Epithelial cell of proximal tubule (primary cell): ENCODE data around the gene TMPRSS3. TPM values are rescaled to one million over a fixed set of nuclear protein-coding genes. Genes with fewer than 3 reads are reported as not detected.

ENCODE experiments used
- DNase-seq: peaks from one replicate; pipeline ENCODE4 v3.0.0-alpha.2; 2011; ENCODE audit warnings: low read depth
- H3K4me3 ChIP-seq: 2 replicates; pipeline ENCODE4 v1.5.1; 2011; ENCODE audit warnings: low read depth, mild to moderate bottlenecking, low read length
- total RNA-seq: library from RNA; depleted of rRNA; stranded (reverse); fragments of >200 nt; gene quantifications from 2 replicates; pipeline ENCODE4 v1.2.3, GENCODE V29; 2015
- TF ChIP-seq, protein P1 (sequence below): conservative IDR thresholded peaks from 2 replicates; pipeline ENCODE4 v1.5.1; 2012; ENCODE audit warnings: low read depth, mild to moderate bottlenecking, low read length

TMPRSS3 gene
- total RNA-seq, 1 donor from 2014 or later, result 2.0 TPM

DNA sequence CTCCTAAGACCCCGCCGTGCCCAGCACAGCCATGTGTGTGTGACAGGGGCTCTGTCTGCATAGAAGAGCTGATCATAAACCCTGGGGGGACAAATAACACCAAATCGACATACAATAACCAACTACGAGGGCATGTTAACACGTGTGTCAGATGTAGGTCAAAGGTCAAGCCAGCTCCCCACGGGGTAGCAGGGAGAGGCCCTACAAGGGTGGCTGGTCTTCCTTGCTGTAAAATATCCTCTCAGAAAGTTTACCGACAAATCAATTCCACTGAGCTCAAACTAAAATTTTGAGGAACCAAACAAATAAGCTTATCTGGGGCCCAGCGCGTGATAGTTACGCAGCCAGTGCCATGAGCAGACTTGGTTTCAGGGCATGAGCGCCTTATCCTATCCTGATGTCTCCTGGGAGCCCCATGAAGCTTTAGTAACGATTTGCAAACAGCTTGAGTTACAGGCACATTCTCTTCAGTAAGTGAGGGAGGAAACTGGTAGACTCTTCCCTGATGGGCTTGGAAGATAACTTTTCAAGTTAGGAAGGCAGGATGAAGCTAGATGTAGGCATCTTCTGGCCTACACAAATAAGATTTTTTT, 2.7 kb upstream of the TMPRSS3 start:
- TF ChIP-seq, protein P1, sequence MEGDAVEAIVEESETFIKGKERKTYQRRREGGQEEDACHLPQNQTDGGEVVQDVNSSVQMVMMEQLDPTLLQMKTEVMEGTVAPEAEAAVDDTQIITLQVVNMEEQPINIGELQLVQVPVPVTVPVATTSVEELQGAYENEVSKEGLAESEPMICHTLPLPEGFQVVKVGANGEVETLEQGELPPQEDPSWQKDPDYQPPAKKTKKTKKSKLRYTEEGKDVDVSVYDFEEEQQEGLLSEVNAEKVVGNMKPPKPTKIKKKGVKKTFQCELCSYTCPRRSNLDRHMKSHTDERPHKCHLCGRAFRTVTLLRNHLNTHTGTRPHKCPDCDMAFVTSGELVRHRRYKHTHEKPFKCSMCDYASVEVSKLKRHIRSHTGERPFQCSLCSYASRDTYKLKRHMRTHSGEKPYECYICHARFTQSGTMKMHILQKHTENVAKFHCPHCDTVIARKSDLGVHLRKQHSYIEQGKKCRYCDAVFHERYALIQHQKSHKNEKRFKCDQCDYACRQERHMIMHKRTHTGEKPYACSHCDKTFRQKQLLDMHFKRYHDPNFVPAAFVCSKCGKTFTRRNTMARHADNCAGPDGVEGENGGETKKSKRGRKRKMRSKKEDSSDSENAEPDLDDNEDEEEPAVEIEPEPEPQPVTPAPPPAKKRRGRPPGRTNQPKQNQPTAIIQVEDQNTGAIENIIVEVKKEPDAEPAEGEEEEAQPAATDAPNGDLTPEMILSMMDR, result no peak
- no peak for DNase-seq
- no peak overlapping the region for H3K4me3 ChIP-seq

DNA sequence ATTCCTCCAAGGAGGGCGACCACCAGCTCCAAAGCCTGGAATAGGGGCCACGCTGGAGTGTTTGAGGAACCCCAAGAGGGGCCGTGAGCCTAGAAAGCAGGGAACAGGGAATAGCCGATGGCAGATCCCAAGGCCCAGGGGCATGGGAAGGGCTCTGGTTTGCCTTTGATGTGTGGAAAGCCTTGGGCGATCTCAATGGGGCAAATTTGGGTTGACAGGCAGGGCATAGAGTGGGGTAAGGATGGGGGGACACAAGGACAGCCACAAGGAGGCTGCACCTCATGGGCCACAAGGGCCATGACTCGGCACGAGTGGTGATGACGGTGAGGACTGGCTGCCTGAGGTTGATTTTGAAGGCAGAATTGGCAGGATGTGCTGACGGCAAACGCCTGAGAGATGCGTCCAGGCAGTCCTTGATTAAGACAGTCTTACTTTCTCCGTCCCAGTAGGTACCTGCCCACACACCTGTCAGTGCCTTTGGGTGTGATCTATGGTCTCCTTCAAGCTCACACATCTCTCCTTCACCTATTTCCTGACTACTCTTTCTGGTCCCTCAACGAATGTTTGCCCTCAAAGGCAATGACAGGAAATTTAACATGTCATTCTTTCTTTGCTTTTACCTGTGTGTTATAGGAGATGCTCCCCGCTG, 2.0 kb upstream of the TMPRSS3 start:
- DNase-seq, result no peak
- TF ChIP-seq, protein P1, result no peak
- H3K4me3 ChIP-seq, result no peak overlapping the region

DNA sequence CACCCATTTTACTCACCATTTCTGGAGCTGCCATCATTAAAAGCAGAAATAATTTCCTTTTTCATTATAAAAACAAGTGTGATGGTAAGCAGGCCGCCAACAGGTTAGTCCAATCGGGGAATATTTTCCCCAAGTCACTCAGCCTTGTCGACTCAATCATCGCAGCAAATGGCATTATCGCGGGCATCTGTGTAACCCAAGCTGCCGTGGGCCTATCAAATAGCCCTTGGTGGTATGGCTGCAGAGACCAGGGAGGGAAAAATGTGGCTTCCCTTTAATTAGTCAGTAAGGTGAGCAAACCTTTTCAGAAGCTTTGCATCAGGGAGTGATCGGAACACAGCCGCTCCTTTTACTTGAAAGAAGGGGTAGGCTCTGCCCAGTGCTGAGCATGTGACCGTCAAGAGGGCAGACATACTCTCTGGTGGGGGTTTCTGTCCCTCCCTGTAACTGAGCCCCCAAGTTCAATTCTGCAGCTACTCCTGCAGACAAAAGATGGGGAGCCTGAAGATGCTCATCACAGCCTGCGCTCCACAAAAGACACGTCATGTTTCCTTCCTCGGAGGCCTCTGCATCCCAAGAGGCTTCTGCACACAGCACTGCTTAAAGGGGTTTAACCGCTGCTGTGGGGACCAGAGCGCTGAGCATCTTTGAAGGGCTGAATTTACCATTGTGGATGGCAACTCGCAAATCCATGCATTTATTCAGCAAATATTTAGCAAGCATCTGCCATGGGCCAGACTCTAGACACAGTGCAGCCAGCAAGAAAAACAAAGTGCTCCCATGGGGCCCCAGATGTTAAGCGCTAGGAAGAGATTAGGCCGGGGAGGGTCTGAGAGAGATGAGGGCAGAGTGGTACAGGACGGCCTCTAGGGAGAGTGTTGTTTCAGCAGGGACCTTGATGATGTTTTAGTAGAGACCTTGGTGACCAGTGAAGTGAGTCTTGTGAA, 1.2 kb upstream of the TMPRSS3 start:
- TF ChIP-seq, protein P1, result no peak
- DNase-seq, result no peak
- H3K4me3 ChIP-seq, result no peak overlapping the region

DNA sequence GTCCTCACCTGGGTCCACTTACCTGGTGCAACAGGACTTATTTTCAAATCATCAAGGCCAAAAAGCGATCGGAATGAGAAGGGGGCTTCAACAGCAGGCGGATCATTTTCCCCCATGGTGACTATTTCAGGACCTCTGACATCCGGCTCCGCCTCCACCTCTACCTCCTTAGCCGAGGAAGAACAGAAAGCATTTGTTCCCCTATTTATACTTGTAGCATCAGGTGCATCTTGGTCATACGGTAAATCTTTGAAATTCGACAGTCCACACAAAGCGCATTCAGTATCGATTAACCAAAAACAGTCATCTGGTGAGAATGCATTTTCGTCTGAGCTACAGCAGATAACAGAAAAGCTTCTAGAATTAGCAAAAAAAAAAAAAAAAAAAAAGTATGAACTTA, 550 bp downstream of the TMPRSS3 start:
- TF ChIP-seq, protein P1, result no peak
- H3K4me3 ChIP-seq, result no peak overlapping the region

DNA sequence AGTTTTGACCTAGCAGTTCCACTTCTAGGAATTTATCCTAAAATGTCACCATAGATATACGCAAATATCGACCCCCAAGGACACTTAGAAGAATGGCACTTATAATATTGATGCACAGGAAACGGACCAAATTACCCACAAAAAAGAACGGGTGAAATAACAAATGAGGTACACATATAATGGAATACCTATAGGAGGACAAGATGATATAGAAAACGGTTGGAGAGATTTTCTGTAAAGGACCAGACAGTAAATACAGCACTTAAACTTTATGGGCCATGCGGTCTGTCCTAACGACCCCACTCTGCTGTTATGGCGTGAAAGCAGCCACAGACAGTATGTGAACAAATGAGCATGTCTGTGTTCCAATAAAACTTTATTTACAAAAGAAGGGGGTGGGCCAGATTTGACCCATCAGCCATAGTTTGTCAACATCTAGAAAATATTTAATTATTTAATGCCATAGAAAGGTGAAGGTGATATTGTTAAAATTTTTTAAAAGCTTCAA, 2.4 kb downstream of the TMPRSS3 start:
- TF ChIP-seq, protein P1, result no peak
- no peak for DNase-seq

More for the DNA sequence above, 550 bp downstream of the TMPRSS3 start:
- no peak for DNase-seq

DNA sequence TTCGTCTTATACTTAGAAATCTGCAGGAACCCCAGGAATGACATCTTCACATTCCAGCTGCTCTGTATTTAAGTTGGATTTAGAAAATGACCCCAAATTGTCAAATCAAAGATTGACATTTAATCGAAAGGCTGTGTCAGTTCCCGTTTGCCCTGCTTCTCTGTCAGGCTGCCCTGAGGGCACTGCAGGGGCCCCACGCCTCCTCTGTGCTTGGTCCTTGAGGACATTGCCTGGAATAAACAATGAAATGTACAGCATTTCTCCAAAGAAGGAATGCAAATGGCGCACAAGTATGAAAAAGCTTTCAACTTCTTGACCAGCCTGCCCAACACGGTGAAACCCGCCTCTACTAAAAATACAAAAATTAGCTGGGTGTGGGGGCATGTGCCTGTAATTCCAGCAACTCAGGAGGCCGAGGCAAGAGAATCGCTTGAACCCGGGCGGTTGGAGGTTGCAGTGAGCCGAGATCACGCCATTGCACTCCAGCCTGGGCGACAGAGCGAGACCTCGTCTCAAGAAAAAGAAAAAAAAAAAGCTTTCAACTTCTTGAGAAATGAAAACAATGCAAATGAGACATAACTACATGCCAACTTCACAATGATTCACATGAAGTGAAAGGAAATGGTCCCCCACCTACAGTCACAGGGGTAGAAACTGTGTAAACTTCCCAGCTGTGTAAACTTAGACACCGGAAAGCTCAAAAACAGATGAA, 3.0 kb downstream of the TMPRSS3 start:
- DNase-seq, result no peak
- TF ChIP-seq, protein P1, result no peak
- H3K4me3 ChIP-seq, result no peak overlapping the region

More for the DNA sequence above, 2.4 kb downstream of the TMPRSS3 start:
- no peak overlapping the region for H3K4me3 ChIP-seq
